NCI-H69 (cell line): ENCODE results near the gene KCNH6.
A peak's percentile ranks its signal among the peaks of the same experiment; 100 is the strongest.

ENCODE experiments used
- DNase-seq: peaks from one replicate; lab custom pipeline; 2025; lab: John Stamatoyannopoulos, UW

The KCNH6 gene

GRCh38 chr17:63512896-63513644, 10.1 kb upstream of the KCNH6 start:
- no peak for DNase-seq

- no peak for DNase-seq
These were observed 8.7 kb upstream of the KCNH6 start for GRCh38 chr17:63514477-63514876.

GRCh38 chr17:63514974-63515373, 8.2 kb upstream of the KCNH6 start:
- no peak for DNase-seq

- DNase-seq: no peak
These were observed 7.7 kb upstream of the KCNH6 start for GRCh38 chr17:63515426-63515825.

DNA sequence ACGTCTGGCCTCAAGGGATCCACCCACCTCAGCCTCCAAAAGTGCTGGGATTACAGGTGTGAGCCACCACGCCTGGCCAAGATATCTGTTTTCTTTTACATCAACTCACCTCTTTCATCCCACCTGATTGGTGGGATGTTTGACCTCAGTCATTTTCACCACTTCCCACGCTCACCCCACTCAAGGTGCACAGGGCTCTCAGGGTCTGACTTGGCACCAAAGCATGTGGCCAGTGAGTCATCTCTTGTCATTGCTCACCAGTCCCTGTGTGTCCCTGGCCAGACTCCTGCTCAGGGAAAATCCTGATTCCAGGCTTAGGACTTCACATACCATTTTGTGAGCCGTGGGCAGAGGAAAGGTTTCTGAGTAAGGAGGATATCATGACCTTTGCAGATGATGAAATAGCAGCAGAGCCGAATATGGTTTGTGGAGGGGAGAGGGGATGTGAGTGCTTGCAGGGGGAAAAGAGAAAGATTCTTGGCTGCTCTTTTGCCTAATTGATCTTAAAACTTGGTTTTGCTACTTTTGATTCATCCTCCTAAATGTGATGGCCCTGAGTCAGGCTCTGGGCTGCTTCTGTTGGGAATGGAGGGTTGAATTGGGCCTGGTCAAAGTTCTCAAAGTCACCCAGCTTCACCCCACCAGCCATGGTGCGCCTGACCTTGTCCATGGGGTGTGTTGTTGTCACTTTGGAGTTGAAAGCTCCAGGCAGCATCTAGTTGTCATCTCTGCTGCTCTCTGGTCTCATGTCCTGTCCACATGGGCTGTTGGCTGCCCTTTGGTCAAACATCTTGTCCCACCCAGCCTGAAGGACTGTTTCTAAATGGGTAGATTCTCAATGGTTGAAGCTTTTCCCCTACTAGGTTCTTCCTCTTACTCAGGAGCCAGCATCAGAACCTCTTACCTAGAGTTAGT, 6.0 kb upstream of the KCNH6 start:
- DNase-seq: no peak

- peak; percentile 60 for DNase-seq
These were observed 5.2 kb upstream of the KCNH6 start for GRCh38 chr17:63517825-63518534.

- peak; percentile 55 for DNase-seq
These were observed 3.9 kb upstream of the KCNH6 start for GRCh38 chr17:63519116-63519881.

DNA sequence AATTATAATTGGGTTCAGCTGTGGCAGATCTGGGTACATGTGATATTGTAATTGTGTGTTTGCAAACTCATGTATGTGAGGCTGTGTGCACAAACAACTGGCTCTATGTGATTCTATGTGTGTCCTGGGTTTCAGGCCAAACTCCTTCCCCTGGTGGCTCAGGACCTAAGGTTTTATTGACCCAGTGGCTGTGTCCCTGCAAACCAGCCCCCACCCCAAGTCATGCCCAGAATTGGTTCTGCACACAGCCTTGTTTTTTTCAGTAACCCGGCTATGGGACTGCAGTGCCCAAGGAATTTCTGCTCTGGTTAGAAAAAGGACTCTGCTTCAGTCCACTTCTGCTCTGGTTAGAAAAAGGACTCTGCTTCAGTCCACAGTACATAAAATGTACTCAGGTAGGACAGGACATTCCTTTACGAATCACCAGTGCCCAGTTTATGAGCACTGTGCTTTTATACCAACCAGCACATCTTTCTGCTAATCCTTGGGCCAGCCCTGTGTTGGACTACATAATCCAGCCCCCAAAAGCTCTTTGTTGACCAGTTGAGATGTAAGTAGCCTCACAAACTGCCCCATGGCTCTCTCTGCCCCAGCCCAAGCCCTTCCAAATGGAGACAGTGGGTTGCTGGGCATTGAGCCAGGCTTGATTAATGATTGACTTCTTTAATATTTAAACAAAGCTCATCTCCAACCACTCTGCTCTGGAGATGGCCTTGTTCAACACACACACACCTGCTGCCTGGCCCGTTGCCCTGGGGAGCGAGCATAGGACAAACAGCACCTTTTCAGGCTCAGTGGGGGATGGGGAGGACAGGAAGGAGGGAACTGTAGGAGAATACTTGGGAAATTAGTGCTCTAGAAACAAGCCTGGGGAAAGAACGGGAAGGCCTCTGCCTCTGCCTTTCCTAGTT, 2.9 kb upstream of the KCNH6 start:
- DNase-seq: peak; percentile 98

- no peak for DNase-seq
These were observed 893 bp downstream of the KCNH6 start for GRCh38 chr17:63524051-63524450.

DNA sequence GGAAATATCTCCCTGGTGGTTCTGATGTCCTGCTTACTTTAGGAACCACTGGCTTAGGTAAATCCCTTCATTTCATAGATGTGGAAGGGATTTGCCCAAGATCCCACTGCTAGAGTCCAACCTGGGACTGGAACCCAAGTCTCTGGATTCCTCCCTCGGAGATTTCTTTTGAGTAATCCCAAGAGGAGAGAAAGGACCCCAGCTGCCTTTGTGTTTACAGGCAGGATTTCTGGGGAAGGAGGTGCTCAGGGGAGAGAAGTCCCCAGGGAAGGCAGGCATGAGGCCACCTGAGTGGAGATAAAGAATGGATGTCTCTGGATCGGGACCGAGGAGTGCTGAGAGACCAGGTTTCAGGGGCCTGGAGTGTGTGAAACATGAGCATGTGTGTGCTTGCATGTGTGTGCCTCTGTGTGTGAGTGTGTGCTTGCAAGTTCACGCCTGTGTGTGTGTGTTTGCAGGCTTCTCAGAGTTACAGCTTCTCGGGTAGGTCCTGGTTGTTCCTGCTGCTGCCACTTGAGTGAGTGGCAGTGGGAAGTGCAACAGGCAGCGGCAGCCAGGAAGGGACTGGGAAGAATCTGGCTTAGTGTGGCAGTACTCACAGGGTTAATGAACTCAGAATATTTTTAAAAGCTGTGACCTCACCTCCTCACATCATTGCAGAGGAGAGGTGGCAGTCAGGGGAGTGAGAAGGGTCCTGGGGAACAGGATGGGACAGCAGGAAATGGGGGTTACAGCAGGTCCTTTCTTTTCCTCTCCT, 2.2 kb downstream of the KCNH6 start:
- peak; percentile 24 for DNase-seq

DNA sequence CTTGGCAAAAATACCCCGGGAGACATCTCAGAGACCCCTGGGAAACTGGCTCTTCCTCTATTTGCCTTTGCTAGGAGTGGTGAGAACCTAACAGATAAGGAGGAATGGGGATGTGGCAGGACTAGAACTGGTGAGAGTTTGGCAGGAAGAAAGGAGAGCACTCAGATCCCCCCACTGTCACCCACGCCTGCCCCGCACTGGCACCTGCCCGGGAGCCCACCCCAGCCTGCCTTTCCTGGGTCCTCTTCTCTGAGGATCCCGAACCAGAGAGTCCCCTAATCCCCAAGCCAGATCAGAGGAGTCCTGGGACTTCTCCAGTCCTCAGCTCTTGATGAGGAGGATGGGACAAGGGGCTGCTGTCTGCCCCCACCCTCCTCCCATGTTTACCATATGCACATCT, 3.7 kb downstream of the KCNH6 start:
- no peak for DNase-seq

DNA sequence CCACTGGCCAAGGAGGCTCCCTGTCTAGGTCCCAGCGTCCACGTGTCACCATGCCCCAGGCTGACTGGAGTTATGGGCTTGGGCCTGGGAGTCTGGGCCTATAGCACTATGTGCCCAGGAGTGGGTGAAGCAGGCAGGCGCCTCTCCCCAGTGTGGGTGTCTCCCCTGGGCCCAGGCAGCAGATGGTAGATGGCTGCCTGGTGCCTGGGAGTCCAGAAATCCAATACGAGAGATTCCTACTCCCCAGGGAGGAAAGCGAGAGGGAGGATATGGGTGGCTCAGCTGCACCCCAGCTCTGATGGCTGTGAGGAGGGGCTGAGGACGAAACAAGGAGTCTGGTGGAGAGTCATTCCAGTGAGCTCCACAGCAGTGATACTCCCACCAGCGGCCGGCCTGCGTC, 5.0 kb downstream of the KCNH6 start:
- peak; percentile 51 for DNase-seq

- peak; percentile 21 for DNase-seq
These were observed 6.8 kb downstream of the KCNH6 start for GRCh38 chr17:63529711-63530556.

DNA sequence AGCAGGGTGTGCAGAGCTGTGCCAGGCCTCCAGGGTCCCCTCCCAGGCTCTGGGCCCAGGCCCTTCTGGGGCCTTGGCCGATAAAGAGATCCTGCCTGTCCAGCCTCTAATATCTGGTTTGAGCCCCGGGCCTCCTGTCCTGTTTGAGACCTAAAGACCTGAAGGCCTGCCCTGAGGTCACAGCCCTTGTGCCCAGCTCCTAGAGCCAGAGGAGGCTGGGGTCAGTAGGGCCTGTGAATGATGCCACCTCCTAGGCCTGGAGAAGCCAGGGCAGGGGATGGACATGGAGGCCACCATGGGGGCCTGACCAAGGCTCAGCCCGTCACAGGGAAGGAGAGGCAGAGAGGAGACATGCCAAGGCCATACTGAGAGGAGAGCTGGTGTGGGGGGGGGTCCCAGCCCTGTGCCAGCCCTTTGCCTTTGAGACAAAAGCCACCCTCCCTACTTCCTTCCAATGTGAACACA, 7.4 kb downstream of the KCNH6 start:
- DNase-seq: no peak

DNA sequence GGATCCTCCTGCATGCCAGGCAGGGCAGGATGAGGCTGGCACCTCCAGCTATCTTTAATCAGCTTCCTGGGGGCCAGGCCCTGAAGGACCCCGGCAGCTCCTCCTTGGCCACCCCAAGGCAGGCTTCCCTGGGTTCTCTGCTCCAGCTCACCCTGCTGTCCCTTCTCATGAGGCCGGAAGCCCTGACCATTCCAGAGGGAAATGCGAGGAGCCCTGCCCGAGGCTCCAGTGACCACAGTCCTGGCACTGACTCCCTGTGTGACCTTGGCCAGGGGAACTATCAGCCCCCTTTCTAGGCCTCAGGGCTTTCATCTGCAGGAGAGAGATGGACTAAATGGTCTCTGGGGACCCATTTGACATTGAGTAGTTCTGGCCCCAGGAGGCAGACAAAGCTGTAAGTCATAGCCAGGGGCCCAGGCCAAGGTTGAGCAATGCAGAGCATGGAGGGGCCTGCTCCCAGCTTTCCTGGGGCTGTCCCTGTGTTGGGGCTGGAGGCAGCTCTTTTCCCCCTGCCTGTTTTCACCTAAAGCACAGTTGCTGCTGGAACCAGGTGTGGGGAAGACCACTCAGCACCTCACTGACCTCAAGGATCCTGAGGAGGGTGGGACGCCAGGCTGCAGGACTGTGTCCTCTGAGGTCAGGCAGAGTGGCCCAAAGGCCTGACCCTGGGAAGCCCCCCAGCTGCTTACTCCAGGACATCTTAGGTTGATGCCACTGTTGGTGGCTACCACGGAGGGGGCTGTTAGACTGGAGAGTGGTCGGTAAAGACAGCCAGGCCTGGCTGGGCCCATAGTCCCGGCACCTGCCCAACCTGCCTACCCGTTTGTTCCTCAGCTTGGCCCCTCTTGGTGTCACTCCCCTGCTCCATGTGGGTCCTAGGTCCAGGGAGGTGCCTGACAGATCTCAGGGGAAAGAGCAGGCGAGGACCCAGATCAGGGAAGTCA, 8.1 kb downstream of the KCNH6 start:
- peak; percentile 27 for DNase-seq

DNA sequence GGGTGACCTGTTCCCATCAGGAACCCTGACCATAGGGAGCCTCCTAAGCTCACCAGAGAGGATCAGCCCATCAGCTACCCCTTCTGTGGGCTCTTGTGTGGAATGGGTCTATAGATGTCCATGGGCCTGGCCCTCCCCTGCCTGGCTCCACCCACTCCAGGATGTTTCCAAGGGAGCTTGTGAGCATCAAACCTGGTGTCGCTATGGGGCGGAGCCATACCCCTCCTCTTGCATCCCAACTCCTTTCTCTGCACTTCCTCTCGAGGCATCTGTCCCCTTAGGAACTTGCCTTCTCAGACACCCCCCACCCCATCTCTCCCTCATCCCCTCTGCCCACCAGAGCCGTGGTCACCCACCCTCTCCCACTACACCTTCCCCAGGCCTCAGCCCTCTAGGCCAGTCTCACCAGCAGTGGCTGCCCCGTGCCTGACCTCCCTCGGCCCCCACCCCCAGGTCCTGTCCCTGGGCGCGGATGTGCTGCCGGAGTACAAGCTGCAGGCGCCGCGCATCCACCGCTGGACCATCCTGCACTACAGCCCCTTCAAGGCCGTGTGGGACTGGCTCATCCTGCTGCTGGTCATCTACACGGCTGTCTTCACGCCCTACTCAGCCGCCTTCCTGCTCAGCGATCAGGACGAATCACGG, 10.4 kb downstream of the KCNH6 start:
- peak; percentile 11 for DNase-seq

GRCh38 chr17:63534078-63534570, 11.0 kb downstream of the KCNH6 start:
- DNase-seq: no peak
